ENCODE measurements around the gene GJC1.
"Not testable (repeated sequence)": the region's sequence is repeated elsewhere in the genome, so short reads cannot be mapped to it uniquely, and the experiment has no call there.

The GJC1 gene

GRCh38 chr17:44820631-44821212 is 9.4 kb downstream of the GJC1 start:
- DNase-seq (ENCODE audit: low read depth): no peak
- no peak for TF ChIP-seq CTCF (IDR thresholded peaks at IDR 0.05; ENCODE audit: control insufficient read depth, extremely low read depth, insufficient read depth)
- no peak overlapping the region for H3K4me3 ChIP-seq (ENCODE audit: low read depth, low read length)

- DNase-seq (ENCODE audit: low read depth); H3K4me3 ChIP-seq (ENCODE audit: low read depth, low read length): not testable (repeated sequence)
Observed at GRCh38 chr17:44818508-44818907, 11.6 kb downstream of the GJC1 start.

GRCh38 chr17:44812263-44812662 is 17.8 kb downstream of the GJC1 start:
- no peak overlapping the region for H3K4me3 ChIP-seq (ENCODE audit: low read depth, low read length)
- TF ChIP-seq CTCF (IDR thresholded peaks at IDR 0.05; ENCODE audit: control insufficient read depth, extremely low read depth, insufficient read depth): no peak
- no peak for DNase-seq (ENCODE audit: low read depth)

- DNase-seq (ENCODE audit: low read depth); H3K4me3 ChIP-seq (ENCODE audit: low read depth, low read length): not testable (repeated sequence)
Observed at GRCh38 chr17:44808656-44809388, 21.3 kb downstream of the GJC1 start.

GRCh38 chr17:44808156-44808555 is 21.9 kb downstream of the GJC1 start:
- no peak overlapping the region for H3K4me3 ChIP-seq (ENCODE audit: low read depth, low read length)
- TF ChIP-seq CTCF (IDR thresholded peaks at IDR 0.05; ENCODE audit: control insufficient read depth, extremely low read depth, insufficient read depth): no peak
- no peak for DNase-seq (ENCODE audit: low read depth)

- no peak for DNase-seq (ENCODE audit: low read depth)
- TF ChIP-seq CTCF (IDR thresholded peaks at IDR 0.05; ENCODE audit: control insufficient read depth, extremely low read depth, insufficient read depth): no peak
- no peak overlapping the region for H3K4me3 ChIP-seq (ENCODE audit: low read depth, low read length)
Observed at GRCh38 chr17:44807817-44808155, 22.3 kb downstream of the GJC1 start.

- H3K4me3 ChIP-seq (ENCODE audit: low read depth, low read length): no peak overlapping the region
- no peak for TF ChIP-seq CTCF (IDR thresholded peaks at IDR 0.05; ENCODE audit: control insufficient read depth, extremely low read depth, insufficient read depth)
- DNase-seq (ENCODE audit: low read depth): no peak
Observed at GRCh38 chr17:44807093-44807816, 22.8 kb downstream of the GJC1 start.

All from LNCaP clone FGC (cell line).